ENCODE results near the gene TBC1D12. TPM values are rescaled to one million over a fixed set of nuclear protein-coding genes. Genes with fewer than 3 reads are reported as not detected.

Gene TBC1D12
- total and polyA plus RNA-seq, 12 donors, result 6.2 to 47.8 (median 9.7) TPM

DNA sequence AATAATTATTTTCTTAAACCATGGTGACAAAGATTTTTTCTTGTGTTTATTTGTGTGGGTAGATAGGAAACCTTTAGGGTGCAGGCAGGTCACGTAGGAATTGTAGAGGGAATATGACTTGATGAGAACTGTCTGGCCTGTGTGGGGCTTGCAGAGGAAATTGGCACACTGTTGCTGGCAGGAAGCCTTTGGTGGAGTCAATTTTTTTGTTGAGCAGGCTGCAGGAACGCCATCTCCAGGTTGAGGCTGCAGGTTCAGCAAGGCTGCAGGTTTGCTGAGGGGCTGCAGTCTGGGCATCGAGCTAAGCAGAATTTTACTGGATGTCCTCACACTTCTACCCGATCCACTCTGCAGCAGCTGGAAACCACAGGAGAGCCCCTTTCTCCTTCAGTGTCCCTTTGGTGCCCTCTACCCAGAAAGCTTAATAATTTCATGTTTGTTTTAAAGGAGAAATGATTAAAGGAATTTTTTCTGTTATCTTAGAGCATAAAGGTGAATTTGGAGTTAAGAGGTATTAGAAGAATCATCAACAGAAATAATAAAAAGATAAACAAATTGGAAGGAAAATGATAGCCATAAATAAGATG, 37.0 kb downstream of the TBC1D12 start:
- H3K9me3 ChIP-seq (replicated peaks in 1 of 3), result peaks cover 0 to 12% (median 0%) of the 10 kb centered on the region in 3 donors
- H3K4me3 ChIP-seq, result no peak overlapping the region
- peaks cover 0 to 15% of the 10 kb centered on the region in 2 donors for H3K4me1 ChIP-seq (replicated peaks in 1 of 2)
- intact Hi-C loops (cut with DNase I), result no loop called here
- no peaks in the 10 kb centered on the region for H3K36me3 ChIP-seq (replicated peaks in 1 of 2)
- WGBS, 4 donors, result 49 to 64% (median 53%) methylated on average over 4 of the region's 4 CpGs
- DNase-seq, result no peak
- no peak overlapping the region for H3K27ac ChIP-seq
- TF ChIP-seq POLR2A (IDR thresholded peaks at IDR 0.05), result no peak
- TF ChIP-seq, protein P1, sequence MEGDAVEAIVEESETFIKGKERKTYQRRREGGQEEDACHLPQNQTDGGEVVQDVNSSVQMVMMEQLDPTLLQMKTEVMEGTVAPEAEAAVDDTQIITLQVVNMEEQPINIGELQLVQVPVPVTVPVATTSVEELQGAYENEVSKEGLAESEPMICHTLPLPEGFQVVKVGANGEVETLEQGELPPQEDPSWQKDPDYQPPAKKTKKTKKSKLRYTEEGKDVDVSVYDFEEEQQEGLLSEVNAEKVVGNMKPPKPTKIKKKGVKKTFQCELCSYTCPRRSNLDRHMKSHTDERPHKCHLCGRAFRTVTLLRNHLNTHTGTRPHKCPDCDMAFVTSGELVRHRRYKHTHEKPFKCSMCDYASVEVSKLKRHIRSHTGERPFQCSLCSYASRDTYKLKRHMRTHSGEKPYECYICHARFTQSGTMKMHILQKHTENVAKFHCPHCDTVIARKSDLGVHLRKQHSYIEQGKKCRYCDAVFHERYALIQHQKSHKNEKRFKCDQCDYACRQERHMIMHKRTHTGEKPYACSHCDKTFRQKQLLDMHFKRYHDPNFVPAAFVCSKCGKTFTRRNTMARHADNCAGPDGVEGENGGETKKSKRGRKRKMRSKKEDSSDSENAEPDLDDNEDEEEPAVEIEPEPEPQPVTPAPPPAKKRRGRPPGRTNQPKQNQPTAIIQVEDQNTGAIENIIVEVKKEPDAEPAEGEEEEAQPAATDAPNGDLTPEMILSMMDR (IDR thresholded peaks at IDR 0.05), result no peak
- no peaks in the 10 kb centered on the region for H3K27me3 ChIP-seq

DNA sequence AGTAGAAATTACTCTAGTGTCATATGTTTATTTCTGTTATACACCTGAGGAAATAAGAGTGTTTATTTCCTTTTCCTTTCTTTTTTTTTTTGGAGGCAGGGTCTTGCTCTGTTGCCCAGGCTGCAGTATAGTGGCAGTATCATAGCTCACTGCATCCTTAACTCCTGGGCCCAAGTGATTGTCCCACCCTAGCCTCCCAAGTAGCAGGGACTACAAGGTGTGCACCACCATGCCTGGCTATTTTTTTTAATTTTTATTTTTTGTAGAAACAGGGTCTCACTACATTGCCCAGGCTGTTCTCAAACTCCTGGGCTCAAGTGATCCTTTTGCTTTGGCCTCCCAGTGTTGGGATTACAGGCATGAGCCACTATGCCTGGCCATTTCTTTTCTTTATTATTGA, 37.8 kb downstream of the TBC1D12 start:
- Histone ChIP-seq H3K27me3 (no peaks in the 10 kb centered on the region), H3K9me3 (replicated peaks in 1 of 3) (peaks cover 0 to 12% (median 0%) of the 10 kb centered on the region in 3 donors), H3K27ac (no peak overlapping the region), H3K4me1 (replicated peaks in 1 of 2) (peaks cover 0 to 15% of the 10 kb centered on the region in 2 donors), H3K36me3 (replicated peaks in 1 of 2) (no peaks in the 10 kb centered on the region), H3K4me3 (no peak overlapping the region)
- intact Hi-C loops (cut with DNase I), result loop anchor here in 1 of 2 donors (10.0 kb wide), 2 partner anchors 75 to 365 kb away; partner anchors contain the start of gene NOC3L
- DNase-seq, result no peak
- TF ChIP-seq, protein P1 (IDR thresholded peaks at IDR 0.05), result no peak
- TF ChIP-seq POLR2A (IDR thresholded peaks at IDR 0.05), result no peak

GRCh38 chr10:94443047-94443446, 40.7 kb downstream of the TBC1D12 start:
- Histone ChIP-seq H3K27ac (no peak overlapping the region), H3K36me3 (replicated peaks in 1 of 2) (no peaks in the 10 kb centered on the region), H3K27me3 (no peaks in the 10 kb centered on the region), H3K4me3 (no peak overlapping the region), H3K4me1 (replicated peaks in 1 of 2) (peaks cover 0 to 15% of the 10 kb centered on the region in 2 donors), H3K9me3 (replicated peaks in 1 of 3) (no peaks in the 10 kb centered on the region)
- WGBS, 4 donors, result 51 to 86% (median 65%) methylated on average over 2 of the region's 2 CpGs
- TF ChIP-seq POLR2A (IDR thresholded peaks at IDR 0.05), result no peak
- TF ChIP-seq, protein P1 (IDR thresholded peaks at IDR 0.05), result no peak
- DNase-seq, result no peak
- intact Hi-C loops (cut with DNase I), result loop anchor here in 1 of 2 donors (10.0 kb wide), 2 partner anchors 78 to 368 kb away; partner anchors contain the start of gene NOC3L

DNA sequence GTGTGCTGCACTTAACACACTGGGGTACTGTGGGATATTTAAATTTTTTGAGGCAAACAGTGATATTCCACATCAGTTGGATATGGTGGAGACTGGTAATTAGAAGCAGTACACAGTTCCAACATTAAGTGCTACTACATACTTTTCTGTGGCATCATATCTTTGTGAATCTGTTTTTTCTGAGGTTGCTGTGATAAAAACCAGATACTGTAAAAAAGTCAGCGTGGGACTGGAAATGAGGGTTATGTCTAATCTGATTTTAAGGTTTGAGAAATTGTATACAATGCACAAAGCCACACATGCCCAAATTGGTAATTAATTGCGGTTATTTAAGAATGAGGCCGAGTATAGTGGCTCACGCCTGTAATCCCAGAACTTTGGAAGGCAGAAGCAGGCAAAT, 41.2 kb downstream of the TBC1D12 start:
- Histone ChIP-seq H3K36me3 (replicated peaks in 1 of 2) (no peaks in the 10 kb centered on the region), H3K27ac (no peak overlapping the region), H3K9me3 (replicated peaks in 1 of 3) (no peaks in the 10 kb centered on the region), H3K4me3 (no peak overlapping the region), H3K27me3 (no peaks in the 10 kb centered on the region), H3K4me1 (replicated peaks in 1 of 2) (peaks cover 0 to 15% of the 10 kb centered on the region in 2 donors)
- DNase-seq, result no peak
- WGBS, 4 donors, result 78 to 96% (median 92%) methylated on average over 4 of the region's 4 CpGs
- intact Hi-C loops (cut with DNase I), result loop anchor here in 1 of 2 donors (10.0 kb wide), 2 partner anchors 79 to 369 kb away; partner anchors contain the start of gene NOC3L
- no peak for TF ChIP-seq POLR2A (IDR thresholded peaks at IDR 0.05)
- TF ChIP-seq, protein P1 (IDR thresholded peaks at IDR 0.05), result no peak
